Activated naive CD4-positive, alpha-beta T cell treated with anti-CD3 and anti-CD28 coated beads for 36 hours (primary cell): Measurements from ENCODE around the gene TSGA10. TPM values are rescaled to one million over a fixed set of nuclear protein-coding genes. Genes with fewer than 3 reads are reported as not detected.
A peak's percentile ranks its signal among the peaks of the same experiment; 100 is the strongest.
"Not testable (repeated sequence)": the region's sequence is repeated elsewhere in the genome, so short reads cannot be mapped to it uniquely, and the experiment has no call there.

ENCODE experiments used
- CTCF ChIA-PET: fragments of 350-600 bp; sonication (Branson Sonifier 250); formaldehyde crosslinking; loops from one replicate; lab custom pipeline; 2021; ENCODE audit warnings: antibody characterized with exemption; lab: Charles Lee
- DNase-seq: peaks from one replicate; pipeline ENCODE4 v3.0.0-alpha.2; 2020
- H3K27ac Mint-ChIP-seq: one replicate; pipeline ENCODE4 v1.8.0; 2021; ENCODE audit warnings: mild to moderate bottlenecking, mixed read lengths
- H3K27me3 Mint-ChIP-seq: one replicate; pipeline ENCODE4 v1.8.0; 2021; ENCODE audit warnings: low read depth, mixed read lengths
- H3K36me3 Mint-ChIP-seq: one replicate; pipeline ENCODE4 v1.8.0; 2021; ENCODE audit warnings: low read depth, mixed read lengths
- H3K4me1 Mint-ChIP-seq: one replicate; pipeline ENCODE4 v1.8.0; 2021; ENCODE audit warnings: low read depth, mixed read lengths
- H3K4me3 Mint-ChIP-seq: one replicate; pipeline ENCODE4 v1.8.0; 2021; ENCODE audit warnings: mild to moderate bottlenecking, moderate library complexity, mixed read lengths
- H3K9me3 Mint-ChIP-seq: one replicate; pipeline ENCODE4 v1.8.0; 2021; ENCODE audit warnings: mixed read lengths
- intact Hi-C: fragments of 100-400 bp; cut with micrococcal nuclease; formaldehyde crosslinking; loops from one replicate; pipeline ENCODE4 v1.15.1; 2023
- total RNA-seq, 2 experiments: library from RNA; stranded (reverse); gene quantifications; one replicate each; pipeline ENCODE4 v1.2.3, GENCODE V29; 2021

Gene TSGA10
- total RNA-seq, 2 experiments from 2014 or later, result 7.2 to 8.9 TPM

GRCh38 chr2:99150706-99151105 is 4.0 kb downstream of the TSGA10 start:
- intact Hi-C loops, result loop anchor here (10.0 kb wide), 3 partner anchors 416 to 696 kb away; partner anchors contain the start of genes COA5, MGAT4A and UNC50
- H3K27me3 Mint-ChIP-seq, result no peaks in the 10 kb centered on the region
- DNase-seq, result no peak
- peaks cover 15% of the 10 kb centered on the region for H3K4me1 Mint-ChIP-seq
- H3K9me3 Mint-ChIP-seq, result no peaks in the 10 kb centered on the region
- CTCF ChIA-PET, result no interaction called here
- H3K4me3 Mint-ChIP-seq, result no peak overlapping the region
- H3K36me3 Mint-ChIP-seq, result no peaks in the 10 kb centered on the region
- H3K27ac Mint-ChIP-seq, result peak overlapping the region; percentile 47

- Mint-ChIP-seq H3K27ac (peak within 1 kb of the TSS; percentile 86), H3K9me3 (peaks cover 9% of the 10 kb centered on the region), H3K27me3 (no peaks in the 10 kb centered on the region), H3K4me1 (peaks cover 17% of the 10 kb centered on the region), H3K36me3 (peaks cover 8% of the 10 kb centered on the region), H3K4me3 (peak within 1 kb of the TSS; percentile 93)
- intact Hi-C loops, result loop anchor here (1.0 to 2.0 kb wide), 6 partner anchors 13 to 349 kb away; partner anchors contain the start of genes LIPT1, MITD1, MRPL30 and REV1
- CTCF ChIA-PET, result interaction anchor here (0.8 to 1.9 kb wide), 8 partner anchors 11 to 349 kb away, joined by 3 to 6 read pairs (median 3); partner anchors contain the start of genes LIPT1, MITD1, MRPL30 and REV1
- DNase-seq, result peak; percentile 96
These were observed 13.3 kb downstream of the TSGA10 start, which contains the start of gene C2orf15 for GRCh38 chr2:99141110-99142108. Gene C2orf15, plus strand, starts transcription at chr2:99141707. Its CDS starts 8,852 bp downstream, at chr2:99150559.

GRCh38 chr2:99140860-99141109 is 14.0 kb downstream of the TSGA10 start:
- CTCF ChIA-PET, result interaction anchor here (0.7 to 1.9 kb wide), 4 partner anchors 15 to 40 kb away, joined by 3 to 6 read pairs (median 3); partner anchors contain the start of genes LIPT1, MITD1, MRPL30 and TSGA10
- peaks cover 17% of the 10 kb centered on the region for H3K4me1 Mint-ChIP-seq
- no peaks in the 10 kb centered on the region for H3K27me3 Mint-ChIP-seq
- peaks cover 8% of the 10 kb centered on the region for H3K36me3 Mint-ChIP-seq
- H3K27ac Mint-ChIP-seq, result peak overlapping the region; percentile 67
- peak overlapping the region; percentile 93 for H3K4me3 Mint-ChIP-seq
- H3K9me3 Mint-ChIP-seq, result peaks cover 9% of the 10 kb centered on the region
- DNase-seq, result no peak
- intact Hi-C loops, result loop anchor here (1.0 to 2.0 kb wide), 6 partner anchors 14 to 350 kb away; partner anchors contain the start of genes LIPT1, MITD1, MRPL30 and REV1

- H3K36me3 Mint-ChIP-seq, result peaks cover 10% of the 10 kb centered on the region
- peak overlapping the region; percentile 67 for H3K27ac Mint-ChIP-seq
- DNase-seq, result no peak
- CTCF ChIA-PET, result interaction anchor here (0.7 to 1.9 kb wide), 3 partner anchors 20 to 40 kb away, joined by 3 to 6 read pairs (median 3); partner anchors contain the start of genes MITD1 and MRPL30
- H3K4me3 Mint-ChIP-seq, result peak overlapping the region; percentile 93
- intact Hi-C loops, result loop anchor here (2.0 kb wide), 1 partner anchor 43 kb away; no protein-coding TSS in a partner anchor
- H3K27me3 Mint-ChIP-seq, result no peaks in the 10 kb centered on the region
- peaks cover 17% of the 10 kb centered on the region for H3K4me1 Mint-ChIP-seq
- peaks cover 9% of the 10 kb centered on the region for H3K9me3 Mint-ChIP-seq
These were observed 14.5 kb downstream of the TSGA10 start for GRCh38 chr2:99140056-99140859.

- Mint-ChIP-seq H3K27me3 (no peaks in the 10 kb centered on the region), H3K4me3 (no peak overlapping the region), H3K4me1 (peaks cover 17% of the 10 kb centered on the region), H3K27ac (no peak overlapping the region), H3K36me3 (peaks cover 14% of the 10 kb centered on the region), H3K9me3 (peaks cover 10% of the 10 kb centered on the region)
- CTCF ChIA-PET, result interaction anchor here (0.6 to 1.0 kb wide), 6 partner anchors 21 to 1513 kb away, joined by 3 to 5 read pairs (median 4); no protein-coding TSS in a partner anchor
- intact Hi-C loops, result no loop called here
- DNase-seq, result no peak
These were observed 15.7 kb downstream of the TSGA10 start for GRCh38 chr2:99139003-99139402.

GRCh38 chr2:99135044-99135556 is 19.6 kb downstream of the TSGA10 start:
- CTCF ChIA-PET, result interaction anchor here (0.6 kb wide), 1 partner anchor 1323 kb away, joined by 3 read pairs; no protein-coding TSS in a partner anchor
- peaks cover 41% of the 10 kb centered on the region for H3K9me3 Mint-ChIP-seq
- intact Hi-C loops, H3K27ac Mint-ChIP-seq, DNase-seq, H3K4me1 Mint-ChIP-seq, H3K4me3 Mint-ChIP-seq, H3K27me3 Mint-ChIP-seq: not testable (repeated sequence)
- peaks cover 23% of the 10 kb centered on the region for H3K36me3 Mint-ChIP-seq

- H3K27me3 Mint-ChIP-seq, result no peaks in the 10 kb centered on the region
- intact Hi-C loops, result no loop called here
- DNase-seq, result no peak
- H3K4me3 Mint-ChIP-seq, result no peak overlapping the region
- peaks cover 74% of the 10 kb centered on the region for H3K9me3 Mint-ChIP-seq
- no peaks in the 10 kb centered on the region for H3K4me1 Mint-ChIP-seq
- H3K36me3 Mint-ChIP-seq, result peaks cover 50% of the 10 kb centered on the region
- CTCF ChIA-PET, result interaction anchor here (1.5 kb wide), 1 partner anchor 24 kb away, joined by 3 read pairs; no protein-coding TSS in a partner anchor
- no peak overlapping the region for H3K27ac Mint-ChIP-seq
These were observed 26.8 kb downstream of the TSGA10 start for GRCh38 chr2:99127981-99128380.

- Mint-ChIP-seq H3K36me3 (no peaks in the 10 kb centered on the region), H3K27me3 (no peaks in the 10 kb centered on the region), H3K27ac (no peak overlapping the region), H3K9me3 (no peaks in the 10 kb centered on the region), H3K4me1 (no peaks in the 10 kb centered on the region), H3K4me3 (no peak overlapping the region)
- DNase-seq, result no peak
- intact Hi-C loops, result no loop called here
- CTCF ChIA-PET, result no interaction called here
These were observed 42.1 kb downstream of the TSGA10 start for GRCh38 chr2:99112617-99113016.

- H3K27me3 Mint-ChIP-seq, result no peaks in the 10 kb centered on the region
- DNase-seq, result no peak
- CTCF ChIA-PET, result no interaction called here
- no peaks in the 10 kb centered on the region for H3K9me3 Mint-ChIP-seq
- intact Hi-C loops, result no loop called here
- no peak overlapping the region for H3K27ac Mint-ChIP-seq
- H3K4me3 Mint-ChIP-seq, result no peak overlapping the region
- no peaks in the 10 kb centered on the region for H3K36me3 Mint-ChIP-seq
- H3K4me1 Mint-ChIP-seq, result no peaks in the 10 kb centered on the region
These were observed 42.8 kb downstream of the TSGA10 start for GRCh38 chr2:99111945-99112344.

- no peaks in the 10 kb centered on the region for H3K27me3 Mint-ChIP-seq
- no peaks in the 10 kb centered on the region for H3K9me3 Mint-ChIP-seq
- no peaks in the 10 kb centered on the region for H3K4me1 Mint-ChIP-seq
- CTCF ChIA-PET, result no interaction called here
- no peaks in the 10 kb centered on the region for H3K36me3 Mint-ChIP-seq
- no peak for DNase-seq
- no peak overlapping the region for H3K27ac Mint-ChIP-seq
- intact Hi-C loops, result no loop called here
- no peak overlapping the region for H3K4me3 Mint-ChIP-seq
These were observed 43.5 kb downstream of the TSGA10 start for GRCh38 chr2:99111236-99111635.

- no peak overlapping the region for H3K4me3 Mint-ChIP-seq
- H3K9me3 Mint-ChIP-seq, result no peaks in the 10 kb centered on the region
- DNase-seq, result no peak
- intact Hi-C loops, result no loop called here
- H3K27ac Mint-ChIP-seq, result no peak overlapping the region
- H3K4me1 Mint-ChIP-seq, result peaks cover 2% of the 10 kb centered on the region
- CTCF ChIA-PET, result no interaction called here
- H3K27me3 Mint-ChIP-seq, result no peaks in the 10 kb centered on the region
- H3K36me3 Mint-ChIP-seq, result no peaks in the 10 kb centered on the region
These were observed 47.8 kb downstream of the TSGA10 start for GRCh38 chr2:99106913-99107312.
